Endothelial cell of umbilical vein (primary cell): ENCODE results near the gene PARD3B. TPM values are rescaled to one million over a fixed set of nuclear protein-coding genes. Genes with fewer than 3 reads are reported as not detected.

ENCODE experiments used
- BruUV-seq: library from RNA; stranded (reverse); fragments of 400-500 nt; replicated peaks from 2 replicates; lab custom pipeline; 2021; lab: Mats Ljungman, UMichigan
- CTCF ChIA-PET: fragments of 300-600, 350-600 bp; sonication (Branson Sonifier 250); formaldehyde crosslinking; loops from one replicate; lab custom pipeline; 2021; ENCODE audit warnings: antibody characterized with exemption, inconsistent platforms; lab: Charles Lee
- POLR2A ChIA-PET: fragments of 300-600, 350-600 bp; sonication (Branson Sonifier 250); formaldehyde crosslinking; loops from one replicate; lab custom pipeline; 2021; ENCODE audit warnings: antibody characterized with exemption, inconsistent platforms; lab: Charles Lee
- DNase-seq: peaks from one replicate; pipeline ENCODE4 v3.0.0-alpha.2; 2011; ENCODE audit warnings: low read depth, low spot score
- FAIRE-seq: peaks from 2 replicates; lab custom pipeline; 2011; peaks lifted over from hg19 to GRCh38; lab: Jason Lieb, UNC
- H2AFZ ChIP-seq: 2 replicates; pipeline ENCODE4 v1.6.0; 2012; ENCODE audit warnings: low read depth, low read length, control low read depth, inconsistent platforms
- H3K27ac ChIP-seq: 2 replicates; pipeline ENCODE4 v1.5.1; 2011; ENCODE audit warnings: low read depth, mild to moderate bottlenecking, control low read depth, low read length, moderate library complexity; ENCODE audit not compliant: insufficient read depth
- H3K27me3 ChIP-seq, 2 experiments: 2 replicates each; pipeline versions ENCODE4 v1.6.0 to v1.6.1; 2011; ENCODE audit warnings: low read length in 2 of 2, mixed read lengths in 1 of 2; ENCODE audit not compliant: control insufficient read depth in 2 of 2, insufficient read depth in 2 of 2
- H3K36me3 ChIP-seq, 2 experiments: 2 replicates in 1 of 2; 3 replicates in 1 of 2; pipeline ENCODE4 v1.5.1; 2011; ENCODE audit warnings: low read length in 2 of 2, mild to moderate bottlenecking in 1 of 2, moderate library complexity in 1 of 2; ENCODE audit not compliant: control insufficient read depth in 2 of 2, insufficient read depth in 2 of 2; ENCODE audit errors: extremely low read depth in 1 of 2
- H3K4me1 ChIP-seq: 3 replicates; pipeline ENCODE4 v1.5.1; 2011; ENCODE audit warnings: mild to moderate bottlenecking, low read length; ENCODE audit not compliant: control insufficient read depth, insufficient read depth; ENCODE audit errors: extremely low read depth
- H3K4me2 ChIP-seq: 2 replicates; pipeline ENCODE4 v1.6.1; 2011; ENCODE audit warnings: low read length, control low read depth, mixed read lengths; ENCODE audit not compliant: insufficient read depth
- H3K4me3 ChIP-seq, 3 experiments: fragments of 200-600 bp in 1 of 3; sonication (generic), shearing (Covaris generic) in 1 of 3; replicated peaks in 1 of 3; 2 replicates each; pipeline ENCODE4 v1.5.1; 2011 to 2016; ENCODE audit warnings: control low read depth in 3 of 3, low read length in 3 of 3, mild to moderate bottlenecking in 2 of 3, inconsistent platforms in 1 of 3, low read depth in 1 of 3, moderate library complexity in 1 of 3; ENCODE audit not compliant: insufficient read depth in 1 of 3
- H3K79me2 ChIP-seq: 2 replicates; pipeline ENCODE4 v1.6.0; 2012; ENCODE audit warnings: low read length, inconsistent platforms; ENCODE audit not compliant: control insufficient read depth, insufficient read depth
- H3K9ac ChIP-seq: replicated peaks from 2 replicates; pipeline ENCODE3; 2011; ENCODE audit warnings: low read length, control low read depth; ENCODE audit not compliant: insufficient read depth; ENCODE audit errors: extremely low read depth
- H3K9me1 ChIP-seq: replicated peaks from 3 replicates; pipeline ENCODE4 v1.6.0; 2011; ENCODE audit warnings: mild to moderate bottlenecking, low read length; ENCODE audit not compliant: control insufficient read depth, insufficient read depth; ENCODE audit errors: extremely low read depth
- H3K9me3 ChIP-seq: replicated peaks from 2 replicates; pipeline ENCODE4 v1.5.1; 2012; ENCODE audit warnings: low read length, inconsistent platforms; ENCODE audit not compliant: control insufficient read depth, insufficient read depth
- H4K20me1 ChIP-seq: replicated peaks from 2 replicates; pipeline ENCODE3; 2011; ENCODE audit warnings: mild to moderate bottlenecking, low read length; ENCODE audit not compliant: control insufficient read depth, insufficient read depth; ENCODE audit errors: extremely low read depth
- EZH2 ChIP-seq: IDR thresholded peaks from 2 replicates; pipeline ENCODE4 v1.6.1; 2012; ENCODE audit warnings: borderline replicate concordance, low read depth, mild to moderate bottlenecking, moderate library complexity, low read length, inconsistent platforms; ENCODE audit not compliant: severe bottlenecking
- FOS ChIP-seq: IDR thresholded peaks from 2 replicates; pipeline ENCODE4 v1.6.1; 2011; ENCODE audit warnings: mild to moderate bottlenecking, low read length, moderate library complexity, borderline replicate concordance; ENCODE audit not compliant: insufficient read depth
- GATA2 ChIP-seq: IDR thresholded peaks from 2 replicates; pipeline ENCODE4 v1.7.0; 2011; ENCODE audit warnings: low read depth, mild to moderate bottlenecking, moderate library complexity, mixed read lengths, low read length; ENCODE audit not compliant: insufficient read length, insufficient read depth
- JUN ChIP-seq: IDR thresholded peaks from 2 replicates; pipeline ENCODE4 v1.6.1; 2011; ENCODE audit warnings: borderline replicate concordance, low read depth; ENCODE audit not compliant: insufficient read length, insufficient read depth
- MYC ChIP-seq: IDR thresholded peaks from one replicate; pipeline ENCODE4 v1.6.1; 2011; ENCODE audit warnings: mild to moderate bottlenecking, low read depth, low read length
- POLR2A ChIP-seq: IDR thresholded peaks from 2 replicates; pipeline ENCODE4 v1.6.1; 2012; ENCODE audit warnings: low read depth, mild to moderate bottlenecking, control low read depth, low read length
- POLR2AphosphoS5 ChIP-seq: IDR thresholded peaks from 2 replicates; pipeline ENCODE4 v1.6.1; 2012; ENCODE audit warnings: low read depth, mild to moderate bottlenecking, control low read depth, low read length, moderate library complexity; ENCODE audit not compliant: insufficient read depth
- dilution Hi-C: fragments of 300-500 bp; cut with MboI; formaldehyde crosslinking; loops from one replicate; pipeline ENCODE4 v1.15.0; 2019; ENCODE audit warnings: low sequenced_read_pairs; ENCODE audit not compliant: extremely low pct_ligation_motif_present
- intact Hi-C: fragments of 100-400 bp; cut with micrococcal nuclease; formaldehyde crosslinking; loops from one replicate; pipeline ENCODE4 v1.10.0; 2022
- polyA plus RNA-seq, 4 experiments: library from polyadenylated mRNA; depleted of rRNA in 3 of 4; stranded (reverse) in 3 of 4; unstranded in 1 of 4; fragments of >200 nt; gene quantifications; 2 replicates each; pipeline versions ENCODE4 v1.2.1 to v1.2.3, GENCODE V29; 2011 to 2012; ENCODE audit warnings: missing spikeins in 1 of 4
- total RNA-seq: library from RNA; stranded (reverse); gene quantifications from 2 replicates; pipeline ENCODE4 v1.2.3, GENCODE V29; 2021
- TF ChIP-seq, protein P1 (sequence below), 2 donors: IDR thresholded peaks; 1 replicate in 1 of 2; 2 replicates in 1 of 2; pipeline ENCODE4 v1.5.1; 2011; ENCODE audit warnings: low read length in 2 of 2, mild to moderate bottlenecking in 2 of 2, moderate library complexity in 2 of 2, control low read depth in 1 of 2, inconsistent platforms in 1 of 2, low read depth in 1 of 2; ENCODE audit not compliant: insufficient read depth in 1 of 2; ENCODE audit errors: extremely low read depth in 1 of 2
- TF ChIP-seq, protein P2 (sequence below): IDR thresholded peaks from 2 replicates; pipeline ENCODE4 v1.6.1; 2011; ENCODE audit not compliant: insufficient read depth, insufficient read length

Gene PARD3B
- total and polyA plus RNA-seq, 2 donors (not counting 3 experiments of a cell fraction or from before 2014, with no cell fraction given) = 2.2 to 30.9 TPM

DNA sequence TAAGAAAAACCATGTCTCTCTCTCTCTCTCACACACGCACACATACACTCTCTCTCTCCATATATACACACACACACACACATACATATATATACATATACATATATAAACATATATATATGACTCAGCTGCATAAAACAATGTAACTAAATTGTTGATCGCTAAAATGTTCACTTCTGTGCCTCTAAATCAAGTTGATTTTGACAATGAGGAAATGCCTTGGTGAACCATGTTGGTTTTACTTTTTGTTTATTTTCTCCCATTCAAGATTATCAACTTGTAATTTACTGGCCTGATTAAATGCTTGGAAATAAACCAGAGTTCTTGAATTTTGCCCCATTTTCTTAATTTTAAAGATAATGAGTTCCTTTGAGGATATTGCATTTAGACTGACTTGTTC is 500.4 kb downstream of the PARD3B start:
- intact Hi-C loops (no loop called here), dilution Hi-C loops (no loop called here)
- H2AFZ ChIP-seq = no peak overlapping the region
- H3K27ac ChIP-seq = no peak overlapping the region
- no TSS peak for BruUV-seq
- no peaks in the 10 kb centered on the region for H4K20me1 ChIP-seq
- no peak overlapping the region for H3K9ac ChIP-seq
- H3K4me2 ChIP-seq = no peak overlapping the region
- ChIA-PET POLR2A (no interaction called here), CTCF (no interaction called here)
- H3K27me3 ChIP-seq = no peaks in the 10 kb centered on the region
- TF ChIP-seq EZH2 (no peak), JUN (no peak), POLR2A (no peak), POLR2AphosphoS5 (no peak), FOS (no peak), MYC (no peak), GATA2 (no peak)
- TF ChIP-seq, protein P1, sequence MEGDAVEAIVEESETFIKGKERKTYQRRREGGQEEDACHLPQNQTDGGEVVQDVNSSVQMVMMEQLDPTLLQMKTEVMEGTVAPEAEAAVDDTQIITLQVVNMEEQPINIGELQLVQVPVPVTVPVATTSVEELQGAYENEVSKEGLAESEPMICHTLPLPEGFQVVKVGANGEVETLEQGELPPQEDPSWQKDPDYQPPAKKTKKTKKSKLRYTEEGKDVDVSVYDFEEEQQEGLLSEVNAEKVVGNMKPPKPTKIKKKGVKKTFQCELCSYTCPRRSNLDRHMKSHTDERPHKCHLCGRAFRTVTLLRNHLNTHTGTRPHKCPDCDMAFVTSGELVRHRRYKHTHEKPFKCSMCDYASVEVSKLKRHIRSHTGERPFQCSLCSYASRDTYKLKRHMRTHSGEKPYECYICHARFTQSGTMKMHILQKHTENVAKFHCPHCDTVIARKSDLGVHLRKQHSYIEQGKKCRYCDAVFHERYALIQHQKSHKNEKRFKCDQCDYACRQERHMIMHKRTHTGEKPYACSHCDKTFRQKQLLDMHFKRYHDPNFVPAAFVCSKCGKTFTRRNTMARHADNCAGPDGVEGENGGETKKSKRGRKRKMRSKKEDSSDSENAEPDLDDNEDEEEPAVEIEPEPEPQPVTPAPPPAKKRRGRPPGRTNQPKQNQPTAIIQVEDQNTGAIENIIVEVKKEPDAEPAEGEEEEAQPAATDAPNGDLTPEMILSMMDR (IDR thresholded peaks at IDR 0.05; ENCODE audit: extremely low read depth in 1 of 2, insufficient read depth in 1 of 2, low read depth in 1 of 2, low read length in 2 of 2) = no peak
- TF ChIP-seq, protein P2, sequence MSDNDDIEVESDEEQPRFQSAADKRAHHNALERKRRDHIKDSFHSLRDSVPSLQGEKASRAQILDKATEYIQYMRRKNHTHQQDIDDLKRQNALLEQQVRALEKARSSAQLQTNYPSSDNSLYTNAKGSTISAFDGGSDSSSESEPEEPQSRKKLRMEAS = no peak
- FAIRE-seq (no peak), DNase-seq (no peak)
- no peaks in the 10 kb centered on the region for H3K9me3 ChIP-seq
- no peaks in the 10 kb centered on the region for H3K79me2 ChIP-seq
- peaks cover 0 to 3% of the 10 kb centered on the region in 2 experiments for H3K36me3 ChIP-seq
- H3K9me1 ChIP-seq = no peaks in the 10 kb centered on the region
- H3K4me1 ChIP-seq = no peaks in the 10 kb centered on the region
- H3K4me3 ChIP-seq = no peak overlapping the region
